HepG2 (cell line): ENCODE measurements around the gene TMEM117. TPM values are rescaled to one million over a fixed set of nuclear protein-coding genes. Genes with fewer than 3 reads are reported as not detected.

Source experiments
- ATAC-seq: fragments of 200-7000 bp; cut with Tn5 transposase; 3 replicates; pipeline ENCODE4 v1.9.1; 2020; ENCODE audit warnings: mild to moderate bottlenecking, moderate library complexity
- BruUV-seq: library from RNA; stranded (reverse); fragments of 400-500 nt; replicated peaks from 2 replicates; lab custom pipeline; 2021; lab: Mats Ljungman, UMichigan
- CTCF ChIA-PET: fragments of 300-600 bp; formaldehyde crosslinking; extraction: SDS; loops from one replicate; lab custom pipeline; 2021; ENCODE audit warnings: low total read pairs, inconsistent platforms, low intra/inter-chr PET ratio; lab: Yijun Ruan, JAX
- POLR2A ChIA-PET: fragments of 350-600 bp; sonication (Branson Sonifier 250); formaldehyde crosslinking; loops from one replicate; lab custom pipeline; 2020; ENCODE audit warnings: antibody characterized with exemption, inconsistent platforms; lab: Yijun Ruan, JAX
- DNase-seq: peaks from one replicate; pipeline ENCODE4 v3.0.0-alpha.2; 2015; ENCODE audit warnings: low spot score
- FAIRE-seq: peaks from 3 replicates; lab custom pipeline; 2011; peaks lifted over from hg19 to GRCh38; lab: Jason Lieb, UNC
- H2AFZ ChIP-seq: one replicate; pipeline ENCODE4 v1.6.1; 2011; ENCODE audit warnings: low read length, inconsistent platforms
- H3K27ac ChIP-seq: fragments of 300-600 bp; 3 replicates; pipeline ENCODE4 v1.8.0; 2011; ENCODE audit warnings: mixed run types, mild to moderate bottlenecking, mixed read lengths, low read length, inconsistent platforms; ENCODE audit not compliant: insufficient read depth; ENCODE audit errors: extremely low read length
- H3K27me3 ChIP-seq, 2 experiments: fragments of 200-600 bp in 1 of 2; 2 replicates in 1 of 2; 3 replicates in 1 of 2; pipeline versions ENCODE4 v1.6.0 to v1.8.0; 2011; ENCODE audit warnings: low read length in 2 of 2, mild to moderate bottlenecking in 2 of 2, moderate library complexity in 2 of 2, inconsistent platforms in 1 of 2; ENCODE audit not compliant: insufficient read depth in 2 of 2, control insufficient read depth in 1 of 2
- H3K36me3 ChIP-seq, 2 experiments: fragments of 200-600 bp in 1 of 2; replicated peaks in 1 of 2; 2 replicates in 1 of 2; 3 replicates in 1 of 2; pipeline versions ENCODE4 v1.5.1 to v1.8.0; 2011; ENCODE audit warnings: low read length in 2 of 2, inconsistent platforms in 1 of 2; ENCODE audit not compliant: insufficient read depth in 2 of 2, control insufficient read depth in 1 of 2
- H3K4me1 ChIP-seq: 2 replicates; pipeline ENCODE4 v1.5.1; 2012; ENCODE audit warnings: low read length, inconsistent platforms; ENCODE audit not compliant: insufficient read depth
- H3K4me2 ChIP-seq: 2 replicates; pipeline ENCODE4 v1.6.0; 2011; ENCODE audit warnings: low read depth, low read length, inconsistent platforms
- H3K4me3 ChIP-seq, 3 experiments: fragments of 200-600 bp in 1 of 3; sonication (generic), shearing (Covaris generic) in 1 of 3; replicated peaks in 1 of 3; 2 replicates each; pipeline ENCODE4 v1.5.1; 2011 to 2016; ENCODE audit warnings: low read length in 3 of 3, inconsistent platforms in 2 of 3, low read depth in 2 of 3, mild to moderate bottlenecking in 2 of 3, control low read depth in 1 of 3, mixed read lengths in 1 of 3; ENCODE audit not compliant: insufficient read depth in 1 of 3
- H3K79me2 ChIP-seq: one replicate; pipeline ENCODE4 v1.6.1; 2011; ENCODE audit warnings: low read length, inconsistent platforms; ENCODE audit not compliant: insufficient read depth
- H3K9ac ChIP-seq: 2 replicates; pipeline ENCODE4 v1.6.0; 2011; ENCODE audit warnings: mild to moderate bottlenecking, low read depth, low read length, inconsistent platforms; ENCODE audit not compliant: insufficient read depth
- H3K9me3 ChIP-seq: 2 replicates; pipeline ENCODE4 v1.5.1; 2012; ENCODE audit warnings: mild to moderate bottlenecking, low read length
- H4K20me1 ChIP-seq: 2 replicates; pipeline ENCODE4 v1.6.0; 2011; ENCODE audit warnings: inconsistent platforms, mild to moderate bottlenecking, low read length, moderate library complexity; ENCODE audit not compliant: insufficient read depth
- IKZF4 ChIP-seq: sonication (generic); formaldehyde crosslinking; IDR thresholded peaks from 2 replicates; pipeline ENCODE4 v1.5.1; 2020; ENCODE audit warnings: borderline replicate concordance, mild to moderate bottlenecking, low read depth, missing genetic modification reagents; ENCODE audit errors: not compliant biosample characterization
- KLF12 ChIP-seq: sonication (generic); formaldehyde crosslinking; IDR thresholded peaks from 2 replicates; pipeline ENCODE4 v1.4.0; 2020; ENCODE audit warnings: missing genetic modification reagents, borderline replicate concordance
- MXD1 ChIP-seq: sonication (generic); formaldehyde crosslinking; IDR thresholded peaks from 2 replicates; pipeline ENCODE4 v1.4.0; 2020; ENCODE audit warnings: mild to moderate bottlenecking, missing genetic modification reagents
- POLR2A ChIP-seq, 2 experiments: IDR thresholded peaks; 2 replicates each; pipeline ENCODE4 v1.6.1; 2011; ENCODE audit warnings: low read depth in 2 of 2, low read length in 2 of 2, mild to moderate bottlenecking in 1 of 2, moderate library complexity in 1 of 2; ENCODE audit not compliant: insufficient read depth in 1 of 2
- PRPF4 ChIP-seq: fragments of 200-400 bp; formaldehyde crosslinking; IDR thresholded peaks from 2 replicates; pipeline ENCODE4 v1.6.1; 2016; ENCODE audit warnings: low read length, low read depth; ENCODE audit not compliant: poor library complexity, severe bottlenecking
- SALL1 ChIP-seq: sonication (generic); formaldehyde crosslinking; IDR thresholded peaks from 2 replicates; pipeline ENCODE4 v1.8.0; 2022; ENCODE audit warnings: mild to moderate bottlenecking, missing genetic modification reagents
- SIX4 ChIP-seq: sonication (generic); formaldehyde crosslinking; IDR thresholded peaks from 2 replicates; pipeline ENCODE4 v1.4.0; 2020; ENCODE audit warnings: missing genetic modification reagents
- ZBTB37 ChIP-seq: sonication (generic); formaldehyde crosslinking; IDR thresholded peaks from 2 replicates; pipeline ENCODE4 v1.4.0; 2020; ENCODE audit warnings: mild to moderate bottlenecking, missing genetic modification reagents
- ZC3H4 ChIP-seq: sonication (generic); formaldehyde crosslinking; IDR thresholded peaks from 2 replicates; pipeline ENCODE4 v1.4.0; 2020; ENCODE audit warnings: missing genetic modification reagents, borderline replicate concordance
- ZNF33A ChIP-seq: sonication (generic); formaldehyde crosslinking; IDR thresholded peaks from 2 replicates; pipeline ENCODE4 v1.5.1; 2020; ENCODE audit warnings: missing genetic modification reagents, mild to moderate bottlenecking, moderate library complexity, borderline replicate concordance
- ZNF543 ChIP-seq: sonication (generic); formaldehyde crosslinking; IDR thresholded peaks from 2 replicates; pipeline ENCODE4 v1.4.0; 2020; ENCODE audit warnings: mild to moderate bottlenecking, missing genetic modification reagents
- ZNF570 ChIP-seq: sonication (generic); formaldehyde crosslinking; IDR thresholded peaks from 2 replicates; pipeline ENCODE4 v1.4.0; 2020; ENCODE audit warnings: mild to moderate bottlenecking, missing genetic modification reagents, borderline replicate concordance
- ZZZ3 ChIP-seq: sonication (generic); formaldehyde crosslinking; IDR thresholded peaks from 2 replicates; pipeline ENCODE4 v1.4.0; 2020; ENCODE audit warnings: missing genetic modification reagents, mild to moderate bottlenecking, borderline replicate concordance
- WGBS: methylation state at CpG from one replicate; pipeline ENCODE4 v1.1.6; 2017; ENCODE audit warnings: low lambda C conversion rate; 5-methylcytosine and 5-hydroxymethylcytosine counted together
- in situ Hi-C: cut with HindIII; loops from 2 replicates; pipeline ENCODE4 v1.10.0; 2017; ENCODE audit warnings: low pct_unique_long_range_greater_than_20kb; ENCODE audit not compliant: extremely low pct_ligation_motif_present
- intact Hi-C: fragments of 100-400 bp; cut with micrococcal nuclease; formaldehyde crosslinking; loops from one replicate; pipeline ENCODE4 v1.10.0; 2022; ENCODE audit not compliant: unreplicated experiment
- polyA plus RNA-seq, 8 experiments: library from polyadenylated mRNA; depleted of rRNA in 3 of 8; stranded (reverse) in 7 of 8; unstranded in 1 of 8; fragments of >200 nt; fragmentation: Illumina TruSeq in 4 of 8; extraction: Trizol in 4 of 8; gene quantifications; 2 replicates each; pipeline versions ENCODE4 v1.2.1 to v1.2.3, GENCODE V29; 2011 to 2016; ENCODE audit warnings: low read depth in 4 of 8, missing spikeins in 1 of 8, mixed read lengths in 1 of 8; ENCODE audit not compliant: insufficient read depth in 1 of 8
- total RNA-seq, 5 experiments: library from RNA; depleted of rRNA; stranded (reverse); fragments of >200 nt; fragmentation: Illumina TruSeq; extraction: Trizol; gene quantifications; 2 replicates each; pipeline ENCODE4 v1.2.3, GENCODE V29; 2016; ENCODE audit warnings: low read depth in 1 of 5

Gene TMEM117
- total and polyA plus RNA-seq, 2 of the 13 experiments (the other 11 are each of a cell fraction or from before 2014, with no cell fraction given) = 2.8 to 8.5 TPM

- H3K4me3 ChIP-seq = no peak overlapping the region
- no peaks in the 10 kb centered on the region for H3K36me3 ChIP-seq
- ChIA-PET CTCF (no interaction called here), POLR2A (no interaction called here)
- no peak overlapping the region for H3K9ac ChIP-seq
- no peak for TF ChIP-seq KLF12 (CRISPR knock-in tag)
- no peak for TF ChIP-seq ZNF570 (CRISPR knock-in tag)
- no peak for TF ChIP-seq SALL1 (CRISPR knock-in tag)
- TF ChIP-seq PRPF4 = no peak
- TF ChIP-seq ZZZ3 (CRISPR knock-in tag) = no peak
- no peak for TF ChIP-seq SIX4 (CRISPR knock-in tag)
- no peak for TF ChIP-seq ZBTB37 (CRISPR knock-in tag)
- no peak for TF ChIP-seq ZNF33A (CRISPR knock-in tag)
- TF ChIP-seq POLR2A (IDR thresholded peaks at IDR 0.05; ENCODE audit: insufficient read depth in 1 of 2, low read depth in 2 of 2, low read length in 2 of 2) = no peak
- TF ChIP-seq ZNF543 (CRISPR knock-in tag) = no peak
- no peak for TF ChIP-seq MXD1
- TF ChIP-seq ZC3H4 = no peak
- TF ChIP-seq IKZF4 = no peak
- H3K9me3 ChIP-seq = peaks cover 15% of the 10 kb centered on the region
- WGBS = 97% methylated on average over 4 of the region's 4 CpGs
- no peaks in the 10 kb centered on the region for H3K79me2 ChIP-seq
- no peaks in the 10 kb centered on the region for H3K27me3 ChIP-seq
- ATAC-seq (no peak), FAIRE-seq (no peak), DNase-seq (no peak)
- H4K20me1 ChIP-seq = no peaks in the 10 kb centered on the region
- no peaks in the 10 kb centered on the region for H3K4me1 ChIP-seq
- BruUV-seq = no TSS peak
- in situ Hi-C loops = no loop called here
- no peak overlapping the region for H3K27ac ChIP-seq
- H2AFZ ChIP-seq = no peak overlapping the region
- H3K4me2 ChIP-seq = no peak overlapping the region
- intact Hi-C loops = no loop called here
Measured at GRCh38 chr12:44029194-44029593, 193.3 kb downstream of the TMEM117 start.
